B cell (primary cell): ENCODE data around the gene LDLRAD3. TPM values are rescaled to one million over a fixed set of nuclear protein-coding genes. Genes with fewer than 3 reads are reported as not detected.

Experiments used
- ATAC-seq: fragments of 200-7000 bp; cut with Tn5 transposase; one replicate; pipeline ENCODE4 v1.10.0; 2021; ENCODE audit warnings: low read depth, mild to moderate bottlenecking, moderate number of reproducible peaks, moderate library complexity
- CTCF ChIA-PET: fragments of 350-600 bp; sonication (Branson Sonifier 250); formaldehyde crosslinking; loops from one replicate; lab custom pipeline; 2021; ENCODE audit warnings: antibody characterized with exemption, inconsistent platforms; lab: Charles Lee
- POLR2A ChIA-PET: fragments of 350-600 bp; sonication (Branson Sonifier 250); formaldehyde crosslinking; loops from one replicate; lab custom pipeline; 2021; ENCODE audit warnings: antibody characterized with exemption; lab: Charles Lee
- DNase-seq: peaks from one replicate; pipeline ENCODE4 v3.0.0; 2013
- H2AFZ ChIP-seq: 2 replicates; pipeline ENCODE4 v1.6.1; 2012; ENCODE audit warnings: mild to moderate bottlenecking, low read depth, low read length; ENCODE audit not compliant: insufficient read depth, poor library complexity, severe bottlenecking
- H3K27ac ChIP-seq, 2 donors: 1 replicate in 1 of 2; 2 replicates in 1 of 2; pipeline ENCODE4 v1.5.1; 2012 to 2013; ENCODE audit warnings: low read length in 2 of 2, mild to moderate bottlenecking in 2 of 2, moderate library complexity in 1 of 2
- H3K27me3 ChIP-seq, 4 experiments: fragments of 200-600 bp in 1 of 4; sonication (generic) in 1 of 4; replicated peaks in 1 of 4; 1 replicate in 2 of 4; 2 replicates in 2 of 4; pipeline versions ENCODE4 v1.6.1 to v1.7.0; 2013 to 2016; ENCODE audit warnings: low read length in 3 of 4, mild to moderate bottlenecking in 2 of 4, mixed read lengths in 1 of 4, moderate library complexity in 1 of 4; ENCODE audit not compliant: insufficient read depth in 4 of 4, control insufficient read depth in 3 of 4; ENCODE audit errors: control extremely low read depth in 1 of 4
- H3K36me3 ChIP-seq, 2 experiments: replicated peaks in 1 of 2; 1 replicate in 1 of 2; 2 replicates in 1 of 2; pipeline versions ENCODE4 v1.6.1 to v1.7.1; 2013; ENCODE audit warnings: low read length in 1 of 2; ENCODE audit not compliant: insufficient read depth in 2 of 2, control insufficient read depth in 1 of 2; ENCODE audit errors: control extremely low read depth in 1 of 2, extremely low read depth in 1 of 2
- H3K4me1 ChIP-seq, 2 donors: fragments of 200-600 bp in 1 of 2; sonication (generic) in 1 of 2; 1 replicate in 1 of 2; 2 replicates in 1 of 2; pipeline versions ENCODE4 v1.5.1 to v1.6.1; 2013 to 2017; ENCODE audit warnings: low read length in 2 of 2; ENCODE audit not compliant: control insufficient read depth in 2 of 2, insufficient read depth in 2 of 2
- H3K4me2 ChIP-seq: replicated peaks from 2 replicates; pipeline ENCODE3; 2012; ENCODE audit warnings: mild to moderate bottlenecking, low read depth, low read length; ENCODE audit not compliant: poor library complexity, severe bottlenecking
- H3K4me3 ChIP-seq, 5 experiments: fragments of 200-600 bp in 1 of 5; sonication (generic) in 1 of 5; 1 replicate in 3 of 5; 2 replicates in 2 of 5; pipeline versions ENCODE4 v1.5.1 to v1.7.0; 2011 to 2016; ENCODE audit warnings: low read length in 4 of 5, mild to moderate bottlenecking in 4 of 5, low read depth in 2 of 5, control low read depth in 1 of 5, moderate library complexity in 1 of 5; ENCODE audit not compliant: insufficient read depth in 1 of 5; ENCODE audit errors: control extremely low read depth in 1 of 5, extremely low read depth in 1 of 5
- H3K79me2 ChIP-seq: fragments of 200-600 bp; sonication (generic); one replicate; pipeline ENCODE4 v1.6.0; 2016; ENCODE audit warnings: low read length; ENCODE audit not compliant: control insufficient read depth, insufficient read depth
- H3K9ac ChIP-seq: fragments of 200-600 bp; sonication (generic); 2 replicates; pipeline ENCODE4 v1.6.1; 2017; ENCODE audit warnings: mild to moderate bottlenecking, low read length, moderate library complexity
- H3K9me3 ChIP-seq, 3 donors: one replicate each; pipeline versions ENCODE4 v1.6.1 to v1.7.1; 2013; ENCODE audit warnings: low read length in 2 of 3; ENCODE audit not compliant: control insufficient read depth in 2 of 3, insufficient read depth in 1 of 3; ENCODE audit errors: control extremely low read depth in 1 of 3
- H4K20me1 ChIP-seq: 2 replicates; pipeline ENCODE4 v1.6.0; 2012; ENCODE audit warnings: mild to moderate bottlenecking, low read length; ENCODE audit not compliant: insufficient read depth, control insufficient read depth, poor library complexity, severe bottlenecking
- H3K27ac Mint-ChIP-seq: one replicate; pipeline ENCODE4 v1.8.0; 2021; ENCODE audit warnings: mixed read lengths
- H3K27me3 Mint-ChIP-seq: one replicate; pipeline ENCODE4 v1.8.0; 2021; ENCODE audit warnings: mixed read lengths
- H3K4me1 Mint-ChIP-seq: one replicate; pipeline ENCODE4 v1.8.0; 2021; ENCODE audit warnings: mixed read lengths
- H3K4me3 Mint-ChIP-seq: one replicate; pipeline ENCODE4 v1.8.0; 2021; ENCODE audit warnings: mixed read lengths
- H3K9me3 Mint-ChIP-seq: one replicate; pipeline ENCODE4 v1.8.0; 2022; ENCODE audit warnings: mixed read lengths; ENCODE audit not compliant: insufficient read depth
- EZH2 ChIP-seq: IDR thresholded peaks from 2 replicates; pipeline ENCODE4 v1.6.1; 2012; ENCODE audit warnings: borderline replicate concordance, low read depth, mild to moderate bottlenecking, moderate library complexity, low read length; ENCODE audit not compliant: insufficient read depth, poor library complexity, severe bottlenecking
- WGBS: methylation state at CpG from one replicate; pipeline ENCODE4 v1.1.5; 2013; ENCODE audit warnings: missing lambda C conversion rate; ENCODE audit not compliant: insufficient coverage; 5-methylcytosine and 5-hydroxymethylcytosine counted together
- intact Hi-C: fragments of 100-400 bp; cut with micrococcal nuclease; formaldehyde crosslinking; loops from one replicate; pipeline ENCODE4 v1.10.0; 2022
- polyA plus RNA-seq: library from polyadenylated mRNA; depleted of rRNA; stranded (reverse); fragments of >200 nt; gene quantifications from 2 replicates; pipeline ENCODE4 v1.2.3, GENCODE V29; 2012
- total RNA-seq, 2 donors: library from RNA; stranded (reverse); fragments of 120-200 nt in 1 of 2; gene quantifications; 1 replicate in 1 of 2; 2 replicates in 1 of 2; pipeline versions ENCODE4 v1.2.3 to v1.2.4, GENCODE V29; 2013 to 2022
- TF ChIP-seq, protein P1 (sequence below): fragments of 200-600 bp; IDR thresholded peaks from one replicate; pipeline ENCODE4 v1.8.0; 2022; ENCODE audit warnings: antibody characterized with exemption, mild to moderate bottlenecking

Gene LDLRAD3
- total and polyA plus RNA-seq, 2 donors (not counting 1 experiment from before 2014, with no cell fraction given), result 0.01 TPM; not detected in 1

DNA sequence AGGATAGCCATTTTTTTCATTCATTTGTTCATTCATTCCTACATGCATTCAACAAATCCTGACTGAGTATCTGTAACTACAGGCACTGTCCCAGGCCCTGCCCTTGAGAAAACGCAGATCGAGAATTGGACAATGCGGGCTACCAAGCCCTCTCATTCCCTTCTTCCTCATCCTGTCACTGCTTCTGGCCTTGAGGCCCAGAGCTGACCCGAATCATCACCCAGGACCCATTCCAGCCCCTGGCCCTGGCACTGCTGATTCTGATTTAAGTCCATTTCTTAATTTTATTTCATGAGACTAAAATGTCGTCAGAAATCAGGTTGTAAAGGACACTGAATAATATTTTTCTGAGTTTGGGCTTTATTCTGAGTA is 321.1 kb downstream of the LDLRAD3 start:
- Histone ChIP-seq H3K79me2 (no peaks in the 10 kb centered on the region), H2AFZ (no peak overlapping the region), H4K20me1 (no peaks in the 10 kb centered on the region), H3K9me3 (no peaks in the 10 kb centered on the region), H3K27me3 (peaks cover 0 to 4% (median 1%) of the 10 kb centered on the region in 4 experiments), H3K4me3 (no peak overlapping the region), H3K36me3 (peaks cover 0 to 4% of the 10 kb centered on the region in 2 experiments), H3K9ac (no peak overlapping the region), H3K4me1 (no peaks in the 10 kb centered on the region), H3K27ac (no peak overlapping the region), H3K4me2 (no peak overlapping the region)
- intact Hi-C loops, result loop anchor here (5.0 kb wide), 2 partner anchors 443 to 778 kb away; no protein-coding TSS in a partner anchor
- ChIA-PET POLR2A (no interaction called here), CTCF (interaction anchor here (1.0 to 6.1 kb wide), 6 partner anchors 11 to 652 kb away, joined by 3 to 109 read pairs (median 16); partner anchors contain the start of gene FJX1)
- TF ChIP-seq, protein P1, sequence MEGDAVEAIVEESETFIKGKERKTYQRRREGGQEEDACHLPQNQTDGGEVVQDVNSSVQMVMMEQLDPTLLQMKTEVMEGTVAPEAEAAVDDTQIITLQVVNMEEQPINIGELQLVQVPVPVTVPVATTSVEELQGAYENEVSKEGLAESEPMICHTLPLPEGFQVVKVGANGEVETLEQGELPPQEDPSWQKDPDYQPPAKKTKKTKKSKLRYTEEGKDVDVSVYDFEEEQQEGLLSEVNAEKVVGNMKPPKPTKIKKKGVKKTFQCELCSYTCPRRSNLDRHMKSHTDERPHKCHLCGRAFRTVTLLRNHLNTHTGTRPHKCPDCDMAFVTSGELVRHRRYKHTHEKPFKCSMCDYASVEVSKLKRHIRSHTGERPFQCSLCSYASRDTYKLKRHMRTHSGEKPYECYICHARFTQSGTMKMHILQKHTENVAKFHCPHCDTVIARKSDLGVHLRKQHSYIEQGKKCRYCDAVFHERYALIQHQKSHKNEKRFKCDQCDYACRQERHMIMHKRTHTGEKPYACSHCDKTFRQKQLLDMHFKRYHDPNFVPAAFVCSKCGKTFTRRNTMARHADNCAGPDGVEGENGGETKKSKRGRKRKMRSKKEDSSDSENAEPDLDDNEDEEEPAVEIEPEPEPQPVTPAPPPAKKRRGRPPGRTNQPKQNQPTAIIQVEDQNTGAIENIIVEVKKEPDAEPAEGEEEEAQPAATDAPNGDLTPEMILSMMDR, result no peak
- TF ChIP-seq EZH2, result no peak
- H3K27me3 Mint-ChIP-seq, result peaks cover 18% of the 10 kb centered on the region
- no peak overlapping the region for H3K27ac Mint-ChIP-seq
- H3K4me3 Mint-ChIP-seq, result no peak overlapping the region
- H3K9me3 Mint-ChIP-seq, result no peaks in the 10 kb centered on the region
- WGBS, result 89% methylated on average over 5 of the region's 5 CpGs
- no peak for ATAC-seq
- DNase-seq, result no peak
- no peaks in the 10 kb centered on the region for H3K4me1 Mint-ChIP-seq

DNA sequence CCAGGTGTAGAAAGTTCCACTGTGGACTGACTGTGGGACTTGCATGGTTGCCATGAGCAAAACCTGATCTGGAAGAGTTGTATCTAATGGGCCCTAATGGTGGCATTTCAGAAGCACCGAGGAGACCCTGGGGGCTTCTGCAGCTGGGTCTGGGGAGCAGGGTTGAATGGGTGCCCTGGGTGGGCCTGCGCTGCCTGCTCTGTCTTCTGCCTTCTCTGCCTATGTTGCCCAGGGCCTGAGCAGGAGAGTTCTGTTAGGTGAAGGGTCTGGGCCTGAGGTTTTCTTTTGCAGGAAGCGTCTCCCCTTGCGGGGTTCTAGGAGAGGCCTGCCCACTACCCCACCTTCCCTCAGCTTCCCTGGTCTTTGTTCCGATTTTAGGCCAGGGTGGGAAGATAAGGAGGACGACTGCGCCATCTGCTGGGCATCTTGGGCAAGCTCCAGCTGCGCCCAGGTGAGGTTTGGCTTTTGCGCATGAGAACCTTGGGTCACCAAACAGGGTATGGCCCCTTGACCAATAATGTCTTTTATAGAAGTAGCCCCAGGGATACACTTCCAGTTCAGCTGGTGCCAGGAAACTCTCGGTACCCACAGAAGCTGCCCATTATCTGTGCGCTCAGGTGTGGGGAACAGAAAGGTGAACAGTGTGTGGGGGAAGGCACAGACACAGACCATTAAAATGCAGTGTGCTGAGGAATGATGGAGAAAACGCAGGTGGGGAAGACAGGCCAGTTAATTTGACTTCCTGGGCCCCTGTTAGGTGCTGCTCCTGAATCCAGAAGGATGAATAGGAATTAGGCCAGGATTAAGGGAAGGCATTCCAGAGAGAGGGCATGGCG is 322.1 kb downstream of the LDLRAD3 start:
- Histone ChIP-seq H3K9me3 (no peaks in the 10 kb centered on the region), H4K20me1 (no peaks in the 10 kb centered on the region), H3K4me2 (no peak overlapping the region), H3K9ac (no peak overlapping the region), H3K27ac (no peak overlapping the region), H3K4me3 (no peak overlapping the region), H3K4me1 (no peaks in the 10 kb centered on the region), H2AFZ (no peak overlapping the region), H3K36me3 (peaks cover 0 to 9% of the 10 kb centered on the region in 2 experiments), H3K27me3 (peaks cover 0 to 4% (median 0%) of the 10 kb centered on the region in 4 experiments), H3K79me2 (no peaks in the 10 kb centered on the region)
- Mint-ChIP-seq H3K27ac (no peak overlapping the region), H3K4me3 (no peak overlapping the region), H3K27me3 (peaks cover 11% of the 10 kb centered on the region), H3K4me1 (no peaks in the 10 kb centered on the region), H3K9me3 (no peaks in the 10 kb centered on the region)
- ChIA-PET CTCF (interaction anchor here (0.6 to 6.1 kb wide), 18 partner anchors 9 to 782 kb away, joined by 3 to 109 read pairs (median 3); partner anchors contain the start of gene FJX1), POLR2A (no interaction called here)
- DNase-seq (peak; percentile 67), ATAC-seq (peak; percentile 51)
- TF ChIP-seq EZH2, result no peak
- TF ChIP-seq, protein P1, result peak; percentile 80
- intact Hi-C loops, result loop anchor here (5.0 kb wide), 2 partner anchors 444 to 779 kb away; no protein-coding TSS in a partner anchor
- WGBS, result 38% methylated on average over 11 of the region's 13 CpGs
